Heart left ventricle (tissue), 16 donors: ENCODE measurements around the gene CDCP1. TPM values are rescaled to one million over a fixed set of nuclear protein-coding genes. Genes with fewer than 3 reads are reported as not detected.

Experiments
- ATAC-seq, 4 donors: fragments of 200-7000 bp; cut with Tn5 transposase; one replicate each; pipeline ENCODE4 v1.9.1; 2020 to 2022; ENCODE audit warnings: moderate library complexity in 4 of 4, mild to moderate bottlenecking in 3 of 4, moderate number of reproducible peaks in 1 of 4
- DNase-seq, 5 donors: peaks; one replicate each; pipeline ENCODE4 v3.0.0-alpha.2; 2020
- H3K27ac ChIP-seq, 12 donors: fragments of 200-600 bp; sonication (generic) in 4 of 12; one replicate each; pipeline versions ENCODE4 v1.5.0 to v1.8.0; 2016 to 2022; ENCODE audit warnings: mild to moderate bottlenecking in 2 of 12
- H3K27me3 ChIP-seq, 9 donors: fragments of 200-600 bp; sonication (generic) in 2 of 9; one replicate each; pipeline versions ENCODE4 v1.5.1 to v1.8.0; 2016 to 2022; ENCODE audit warnings: mild to moderate bottlenecking in 3 of 9
- H3K36me3 ChIP-seq, 9 donors: fragments of 200-600 bp; sonication (generic) in 2 of 9; one replicate each; pipeline versions ENCODE4 v1.5.0 to v1.8.0; 2018 to 2022; ENCODE audit warnings: mild to moderate bottlenecking in 2 of 9
- H3K4me1 ChIP-seq, 12 donors: fragments of 200-600 bp; sonication (generic) in 4 of 12; one replicate each; pipeline versions ENCODE4 v1.5.0 to v1.8.0; 2016 to 2022; ENCODE audit warnings: mild to moderate bottlenecking in 3 of 12
- H3K4me3 ChIP-seq, 12 donors: fragments of 200-600 bp; sonication (generic) in 4 of 12; one replicate each; pipeline versions ENCODE4 v1.5.0 to v1.8.0; 2017 to 2022; ENCODE audit warnings: mild to moderate bottlenecking in 9 of 12, moderate library complexity in 4 of 12
- H3K9me3 ChIP-seq, 12 donors: fragments of 200-600 bp; sonication (generic) in 4 of 12; one replicate each; pipeline versions ENCODE4 v1.5.0 to v1.8.0; 2016 to 2022; ENCODE audit warnings: mild to moderate bottlenecking in 1 of 12
- CTCF ChIP-seq, 12 donors: fragments of 200-600 bp; sonication (generic) in 4 of 12; IDR thresholded peaks; one replicate each; pipeline versions ENCODE4 v1.5.0 to v1.8.0; 2018 to 2022; ENCODE audit warnings: antibody characterized with exemption in 12 of 12, mild to moderate bottlenecking in 5 of 12
- POLR2A ChIP-seq, 2 donors: fragments of 450-650 bp; IDR thresholded peaks; one replicate each; pipeline ENCODE4 v1.6.1; 2017; ENCODE audit warnings: antibody characterized with exemption in 2 of 2, mild to moderate bottlenecking in 2 of 2, moderate library complexity in 2 of 2
- WGBS, 4 donors: extraction: QIAGEN DNeasy Blood & Tissue Kit in 2 of 4; methylation state at CpG; one replicate each; pipeline versions ENCODE4 v1.1.5 to v1.1.7; 2013 to 2018; 5-methylcytosine and 5-hydroxymethylcytosine counted together
- intact Hi-C, 10 donors: fragments of 100-400 bp; cut with DNase I; formaldehyde crosslinking; loops; one replicate each; pipeline versions ENCODE4 v1.11.1 to v1.14.2; 2022
- polyA plus RNA-seq, 2 donors: library from polyadenylated mRNA; stranded (reverse); fragments of 200-250 nt; gene quantifications; one replicate each; pipeline ENCODE4 v1.2.3, GENCODE V29; 2013
- total RNA-seq, 9 donors: library from RNA; depleted of rRNA in 2 of 9; stranded (reverse); fragments of >200 nt in 2 of 9; fragmentation: NEBNext Ultra II Directional in 3 of 9; extraction: Animal tissue kit (Norgen Biotek cat#: 25700) in 3 of 9; gene quantifications; one replicate each; pipeline versions ENCODE4 v1.1.0 to v1.2.4, GENCODE V29; 2016 to 2023
- donor health status: ischemic (EF 13 %, LVEDD 7.1; RV severe dilation, severe dysfunction).
- donor health status: healthy with polysubstance abuse.
- donor health status: DM: no; HTN: yes; CAD: no.
- donor health status: DM: no; HTN: no; CAD: no.
- donor health status: ischemic (EF 25% LVEDD 6.9; RV normal size, moderate dysfunction).
- donor health status: ischemic (EF 25% LVEDD 5.7; RV mildly dilated, moderate dysfunction).
- donor health status: healthy.
- donor health status: DM: yes; HTN: yes; CAD: no.
- donor health status: ischemic (EF 35%, LVEDD 5.7; RV mildly dilated, moderate dysfunction).
- donor health status: nonischemic (EF 11% LVEDD 7.7; RV severe dilation, severe dysfunction).
- donor health status: DM: yes; HTN: yes; CAD: no.
- donor health status: PGD.
- donor health status: ischemic (EF 29% LVEDD 5.4; RV normal size, mild dysfunction).
- donor health status: nonischemic (EF 23%, LVEDD 6.1; RV moderate dilation, normal function).

Gene CDCP1
- total and polyA plus RNA-seq, 11 donors: 0.11 to 5.8 (median 0.38) TPM

GRCh38 chr3:45084820-45085816 is 61.1 kb downstream of the CDCP1 start:
- intact Hi-C loops: no loop called here
- peaks cover 0 to 7% (median 0%) of the 10 kb centered on the region in 12 donors for H3K4me1 ChIP-seq
- ATAC-seq: no peak
- no peaks in the 10 kb centered on the region for H3K9me3 ChIP-seq
- no peaks in the 10 kb centered on the region for H3K27me3 ChIP-seq
- TF ChIP-seq CTCF (IDR thresholded peaks at IDR 0.05) (no peak), POLR2A (IDR thresholded peaks at IDR 0.05) (no peak)
- DNase-seq: no peak
- no peak overlapping the region for H3K27ac ChIP-seq
- no peak overlapping the region for H3K4me3 ChIP-seq
- no peaks in the 10 kb centered on the region for H3K36me3 ChIP-seq
- 74 to 84% (median 81%) methylated on average over 13 of the region's 13 CpGs for WGBS, 4 donors

GRCh38 chr3:45084361-45084760 is 61.8 kb downstream of the CDCP1 start:
- DNase-seq: no peak
- no peak for TF ChIP-seq CTCF (IDR thresholded peaks at IDR 0.05)
- no peak for TF ChIP-seq POLR2A (IDR thresholded peaks at IDR 0.05)
- intact Hi-C loops: no loop called here
- no peaks in the 10 kb centered on the region for H3K9me3 ChIP-seq
- 43 to 100% (median 67%) methylated on average over 1 of the region's 1 CpG for WGBS, 4 donors
- H3K27me3 ChIP-seq: no peaks in the 10 kb centered on the region
- no peak overlapping the region for H3K4me3 ChIP-seq
- no peak for ATAC-seq
- H3K36me3 ChIP-seq: no peaks in the 10 kb centered on the region
- H3K4me1 ChIP-seq: peaks cover 0 to 7% (median 0%) of the 10 kb centered on the region in 12 donors
- H3K27ac ChIP-seq: no peak overlapping the region

GRCh38 chr3:45083023-45083422 is 63.2 kb downstream of the CDCP1 start:
- Histone ChIP-seq H3K36me3 (no peaks in the 10 kb centered on the region), H3K4me3 (no peak overlapping the region), H3K27me3 (no peaks in the 10 kb centered on the region), H3K27ac (no peak overlapping the region), H3K9me3 (no peaks in the 10 kb centered on the region), H3K4me1 (peaks cover 0 to 7% (median 0%) of the 10 kb centered on the region in 12 donors)
- TF ChIP-seq POLR2A (IDR thresholded peaks at IDR 0.05): no peak
- no peak for TF ChIP-seq CTCF (IDR thresholded peaks at IDR 0.05)
- DNase-seq: no peak
- no peak for ATAC-seq
- WGBS, 4 donors: 81 to 85% (median 83%) methylated on average over 6 of the region's 6 CpGs
- intact Hi-C loops: no loop called here

GRCh38 chr3:45082142-45082538 is 64.0 kb downstream of the CDCP1 start:
- TF ChIP-seq POLR2A (IDR thresholded peaks at IDR 0.05) (no peak), CTCF (IDR thresholded peaks at IDR 0.05) (no peak)
- Histone ChIP-seq H3K4me3 (no peak overlapping the region), H3K36me3 (no peaks in the 10 kb centered on the region), H3K9me3 (no peaks in the 10 kb centered on the region), H3K4me1 (peaks cover 0 to 6% (median 0%) of the 10 kb centered on the region in 12 donors), H3K27me3 (no peaks in the 10 kb centered on the region), H3K27ac (no peak overlapping the region)
- 54 to 67% (median 64%) methylated on average over 5 of the region's 5 CpGs for whole genome bisulfite sequencing, 4 donors
- intact Hi-C loops: no loop called here
- ATAC-seq: no peak
- no peak for DNase-seq
